Stimulated activated CD4-positive, alpha-beta T cell treated with anti-CD3 and anti-CD28 coated beads, Interleukin-12 subunit alpha, Interleukin-12 subunit beta, amount 100 ng/mL, for 24 hours (primary cell): ENCODE data around the gene CCDC9B.
A peak's percentile ranks its signal among the peaks of the same experiment; 100 is the strongest.

ENCODE experiments used
- DNase-seq, 2 experiments: peaks; one replicate each; pipeline ENCODE4 v3.0.0-alpha.2; 2020; ENCODE audit warnings: low read depth in 2 of 2

CCDC9B gene

DNA sequence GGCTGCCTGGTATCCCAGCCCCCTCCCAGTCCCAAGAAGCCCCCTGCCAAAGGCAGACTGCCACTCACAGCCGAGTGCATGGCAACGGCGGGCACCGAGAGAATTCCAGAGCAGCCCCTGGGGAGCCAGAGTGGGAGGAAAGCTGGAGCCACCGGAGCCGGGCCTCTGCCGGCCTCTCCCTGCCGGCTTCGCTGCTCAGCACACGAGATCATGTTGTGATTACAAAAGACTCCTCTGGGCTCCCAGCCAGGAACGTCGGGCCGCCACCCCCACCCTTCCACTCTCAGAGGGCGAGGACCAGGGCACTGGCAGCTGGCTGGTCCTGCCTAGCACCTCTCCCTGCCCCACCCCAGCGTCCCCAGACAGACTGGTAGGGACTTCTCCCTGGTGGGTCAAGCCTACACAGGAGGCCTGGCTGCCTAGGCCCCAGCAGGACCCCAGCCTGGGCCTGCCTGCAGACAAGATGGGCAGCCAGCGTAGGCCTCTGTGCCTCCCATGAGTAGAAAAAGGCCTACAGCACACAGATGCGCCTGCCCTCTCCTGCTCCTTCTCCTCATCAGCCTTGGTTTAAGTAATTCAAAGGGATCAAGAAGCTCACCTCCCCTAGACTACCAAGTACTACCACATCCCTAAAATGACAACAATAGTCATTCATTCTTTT is at the start of gene CCDC9B:
Gene CCDC9B (minus strand): TSS at position 200 of the 661 bp plus-strand sequence. CDS start 120 bp downstream, at position 80.
- DNase-seq, result no peak

DNA sequence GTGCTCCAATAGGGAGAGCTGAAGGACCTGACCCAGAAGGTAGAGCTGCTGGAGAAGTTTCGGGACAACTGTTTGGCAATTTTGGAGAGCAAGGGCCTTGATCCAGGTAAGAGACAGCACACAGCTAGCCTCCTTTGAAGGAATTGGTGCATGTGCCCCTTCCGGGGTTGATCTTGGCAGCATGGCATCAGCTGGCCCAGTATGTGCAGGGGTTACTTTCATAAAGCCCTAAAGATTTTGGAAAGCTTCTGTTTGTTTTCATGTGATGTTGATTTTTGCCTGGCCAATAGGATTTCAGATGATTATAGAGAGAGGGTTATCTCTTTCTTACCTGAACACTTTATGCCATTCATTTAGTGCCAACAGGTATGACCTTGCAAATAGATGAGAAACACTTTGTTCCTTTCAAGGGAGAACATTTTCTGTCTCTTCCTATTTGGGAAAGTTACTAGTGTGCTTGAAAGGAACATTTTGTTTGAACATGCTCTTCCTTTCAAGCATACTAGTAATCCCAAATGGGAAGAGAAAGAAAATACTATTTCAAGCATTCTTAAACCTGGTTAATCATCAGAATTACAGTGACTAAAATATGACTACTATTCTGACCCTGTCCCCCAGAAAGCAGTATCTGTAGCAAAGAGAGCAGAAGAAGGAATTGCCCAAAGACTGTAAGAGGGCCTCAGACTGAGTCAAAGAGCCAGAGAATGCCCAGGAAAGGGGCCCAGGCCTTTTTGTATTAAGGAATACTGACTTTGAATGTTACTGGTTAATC is 49.3 kb upstream of the CCDC9B start:
- no peak for DNase-seq

DNA sequence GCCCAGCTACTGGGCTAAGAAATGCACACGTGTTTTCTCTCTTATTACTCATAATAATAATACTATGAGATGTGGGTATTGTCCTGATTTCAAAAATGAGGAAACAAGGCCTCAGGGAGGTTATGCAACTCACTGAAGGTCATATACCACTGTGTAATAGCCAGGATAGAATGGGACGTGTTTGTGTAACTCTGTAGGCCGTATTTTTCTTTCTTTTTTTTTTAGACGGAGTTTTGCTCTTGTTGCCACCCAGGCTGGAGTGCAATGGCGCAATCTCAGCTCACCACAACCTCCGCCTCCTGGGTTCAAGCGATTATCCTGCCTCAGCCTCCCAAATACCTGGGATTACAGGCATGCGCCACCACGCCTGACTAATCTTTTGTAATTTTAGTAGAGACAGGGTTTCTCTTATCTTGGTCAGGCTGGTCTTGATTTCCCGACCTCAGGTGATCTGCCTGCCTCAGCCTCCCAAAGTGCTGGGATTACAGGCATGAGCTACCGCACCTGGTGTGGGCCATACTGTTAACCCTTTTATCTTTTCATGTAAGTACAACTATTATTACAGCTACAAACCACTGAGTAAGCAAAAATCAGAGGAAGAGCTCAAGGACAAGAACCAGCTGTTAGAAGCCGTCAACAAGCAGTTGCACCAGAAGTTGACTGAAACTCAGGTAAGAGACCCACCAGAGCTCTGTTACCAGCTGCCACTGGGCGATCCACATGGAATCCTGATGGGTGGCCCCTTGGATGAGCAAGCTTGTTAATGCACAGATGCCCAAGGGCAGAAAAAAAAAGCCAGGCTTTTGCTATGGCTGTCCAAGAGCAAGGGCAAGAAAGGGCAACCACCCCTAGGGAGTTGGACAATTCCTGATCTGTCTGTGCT is 48.4 kb upstream of the CCDC9B start:
- DNase-seq, result no peak

DNA sequence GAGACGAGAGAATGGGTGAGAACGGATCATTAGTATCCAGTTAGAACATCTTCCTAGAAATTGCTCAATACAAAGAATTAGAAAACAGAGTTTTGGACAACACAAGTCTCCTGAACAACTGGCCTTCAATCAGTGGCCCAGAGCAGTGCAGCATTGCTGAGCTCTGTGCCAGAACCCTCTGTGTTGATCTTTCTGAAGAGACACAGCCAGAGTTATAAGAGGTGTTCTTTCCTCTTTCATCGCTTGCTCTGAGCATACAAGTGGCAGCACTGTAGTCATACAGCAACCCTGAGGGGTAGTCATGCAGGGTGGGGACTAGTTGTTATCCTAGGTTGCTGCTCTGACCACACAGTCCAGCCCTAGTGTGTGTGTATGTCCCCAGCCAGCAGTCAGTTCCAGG is 45.7 kb upstream of the CCDC9B start:
- no peak for DNase-seq

DNA sequence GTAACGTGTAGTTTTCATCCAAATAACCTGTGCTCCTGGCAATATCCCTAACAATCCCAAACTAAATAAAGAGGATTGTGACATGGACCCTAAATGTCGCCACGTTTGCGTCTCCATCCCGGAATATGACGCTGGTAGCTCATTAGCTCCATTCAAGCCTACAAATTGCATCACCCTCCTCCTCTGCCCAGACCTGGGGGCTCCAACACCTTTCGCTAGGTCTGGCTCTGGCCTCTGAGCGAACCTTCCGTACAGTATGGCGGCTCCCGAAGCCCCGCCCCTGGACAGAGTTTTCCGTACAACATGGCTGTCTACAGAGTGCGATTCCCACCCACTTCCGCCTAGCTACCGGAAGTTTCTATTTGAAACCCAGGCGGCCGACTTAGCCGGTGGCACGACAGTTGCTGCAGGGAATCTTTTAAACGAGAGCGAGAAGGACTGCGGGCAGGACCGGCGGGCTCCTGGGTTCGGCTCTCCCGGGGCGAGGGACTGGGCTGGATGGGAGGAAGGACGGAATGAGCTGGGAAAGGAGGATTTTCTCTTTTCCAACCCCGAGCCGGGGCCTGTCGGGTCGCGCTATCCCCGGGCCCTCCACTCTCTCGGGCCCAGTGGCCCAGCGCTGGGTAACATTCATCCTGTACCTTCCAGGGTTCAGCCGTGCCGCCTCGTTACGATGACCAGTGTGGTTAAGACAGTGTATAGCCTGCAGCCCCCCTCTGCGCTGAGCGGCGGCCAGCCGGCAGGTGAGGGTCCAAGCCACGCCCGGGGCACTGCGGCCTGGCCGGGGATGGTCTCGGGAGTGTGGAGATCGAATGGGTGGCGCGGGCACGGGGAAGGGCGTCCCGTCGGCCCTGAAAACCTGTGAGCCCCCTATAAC is 42.1 kb upstream of the CCDC9B start, which contains the start of gene KNSTRN:
Gene KNSTRN (plus strand): TSS at position 142 of the 877 bp plus-strand sequence. CDS start 115 bp downstream, at position 257.
- DNase-seq, result peak; percentile 88 to 94

DNA sequence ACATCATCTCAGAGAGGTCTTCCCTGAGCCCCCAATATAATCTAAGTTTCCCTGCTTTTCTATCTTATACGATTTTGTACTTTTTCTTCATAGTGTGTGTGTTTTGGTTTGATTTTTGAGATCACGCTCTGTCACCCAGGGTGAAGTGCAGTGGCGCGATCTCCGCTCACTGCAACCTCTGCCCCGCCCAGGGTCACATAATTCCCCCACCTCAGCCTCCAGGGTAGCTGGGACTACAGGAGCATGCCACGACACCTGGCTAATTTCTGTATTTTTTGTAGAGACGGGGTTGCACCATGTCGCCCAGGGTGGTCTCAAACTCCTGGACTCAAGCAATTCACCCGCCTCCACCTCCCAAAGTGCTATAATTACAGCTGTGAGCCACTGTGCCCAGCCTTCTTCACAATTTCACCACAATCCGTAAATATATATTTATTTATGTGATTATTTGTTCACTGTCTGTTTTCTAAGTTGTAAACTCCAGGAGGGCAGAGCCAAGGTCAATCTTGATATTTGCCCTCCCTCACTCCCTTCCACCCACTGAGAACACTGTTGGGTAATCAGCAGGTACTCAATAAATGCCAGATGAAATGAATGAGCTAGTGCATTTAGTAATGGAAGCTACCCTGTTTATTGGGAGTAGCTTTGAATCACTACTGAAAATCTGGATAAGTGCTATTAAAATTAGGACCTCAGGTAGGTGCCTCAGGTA is 41.2 kb upstream of the CCDC9B start:
- no peak for DNase-seq

DNA sequence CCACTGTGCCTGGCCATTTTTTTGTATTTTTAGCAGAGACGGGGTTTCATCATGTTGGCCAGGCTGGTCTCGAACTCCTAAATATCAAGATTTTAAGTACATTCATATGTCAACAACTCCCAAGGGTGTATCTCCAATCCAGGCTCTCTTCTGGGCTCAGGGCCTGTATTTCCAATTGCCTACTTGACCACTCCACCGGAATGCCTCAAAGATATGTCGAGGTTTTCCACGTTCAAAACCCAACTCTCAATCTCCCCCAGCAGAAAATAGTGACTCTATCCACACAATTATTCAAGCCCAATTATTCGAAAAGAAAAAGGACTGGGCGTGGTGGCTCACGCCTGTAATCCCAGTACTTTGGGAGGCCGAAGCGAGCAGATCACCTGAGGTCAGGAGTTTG is 39.9 kb upstream of the CCDC9B start:
- no peak for DNase-seq

DNA sequence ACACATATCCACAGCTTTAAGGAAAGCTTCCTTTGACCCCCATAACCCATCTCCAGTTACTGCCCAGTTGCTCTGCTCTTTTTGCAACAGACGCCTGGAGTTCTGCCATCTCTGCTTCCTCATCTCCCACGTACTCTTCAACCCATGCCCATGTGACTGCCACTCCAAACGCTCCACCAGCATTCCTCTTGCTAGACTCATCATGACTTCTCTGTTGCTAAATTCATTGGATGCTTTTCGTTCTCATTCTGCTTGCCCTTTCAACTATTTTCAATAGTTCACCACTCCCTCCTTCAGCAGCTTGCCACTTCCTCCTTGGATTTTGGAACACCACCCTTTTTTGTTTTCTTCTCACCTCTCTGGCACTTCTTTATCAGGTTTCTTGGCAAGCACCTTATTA is 39.1 kb upstream of the CCDC9B start:
- DNase-seq, result no peak

DNA sequence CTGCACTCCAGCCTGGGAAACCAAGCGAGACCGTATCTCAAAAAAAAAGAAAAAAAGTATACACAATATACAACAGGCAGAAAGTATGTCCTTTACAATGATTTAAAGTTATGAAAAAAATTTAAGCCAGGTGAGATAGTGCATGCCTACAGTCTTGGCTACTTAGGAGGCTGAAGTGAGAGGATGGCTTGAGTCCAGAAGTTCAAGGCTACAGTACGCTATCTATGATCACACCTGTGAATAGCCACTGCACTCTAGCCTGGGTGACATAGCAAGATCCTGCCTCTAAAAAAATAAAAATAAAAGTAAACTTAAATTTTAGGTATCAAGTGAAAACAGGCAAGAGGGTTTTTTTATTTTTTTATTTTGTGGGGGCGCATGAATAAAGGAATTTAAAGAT is 38.6 kb upstream of the CCDC9B start:
- no peak for DNase-seq

DNA sequence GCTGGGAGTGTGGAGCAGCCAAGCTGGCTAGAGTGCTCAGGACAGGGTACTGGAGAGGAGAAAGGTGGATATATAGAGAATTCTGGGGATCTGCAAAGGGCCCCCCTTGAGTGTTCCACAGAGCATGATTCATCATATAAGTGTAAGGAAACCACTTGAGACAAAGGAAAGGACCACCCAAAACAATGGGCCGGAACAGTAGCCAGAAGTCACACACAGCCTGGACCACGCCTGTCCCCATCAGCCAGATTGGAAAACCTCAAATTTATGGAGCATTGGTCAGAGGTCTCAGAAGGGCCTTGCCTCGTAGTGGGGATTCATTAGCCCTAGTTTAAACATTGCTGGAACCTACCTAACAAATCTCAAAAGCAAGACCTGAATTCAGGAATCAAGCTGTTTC is 36.9 kb upstream of the CCDC9B start:
- no peak for DNase-seq

DNA sequence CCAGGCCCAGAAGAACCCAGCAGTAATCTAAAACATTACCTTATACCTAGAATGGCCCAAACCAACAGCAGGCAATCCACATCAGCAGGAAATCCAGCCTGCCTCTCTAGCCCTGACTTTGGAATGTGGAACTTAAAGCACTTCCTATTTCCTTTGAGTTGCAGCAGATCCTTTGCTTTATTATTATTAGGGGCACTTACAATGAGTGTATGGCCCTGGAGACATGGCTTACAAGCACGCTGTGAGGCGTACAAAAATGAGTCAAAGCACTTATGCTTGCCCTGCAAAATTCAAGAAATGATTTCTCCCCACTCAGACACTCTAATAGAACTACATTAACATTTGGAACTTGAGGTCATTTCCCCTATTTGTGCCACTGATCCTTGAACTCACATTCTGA is 32.2 kb upstream of the CCDC9B start:
- DNase-seq, result no peak

DNA sequence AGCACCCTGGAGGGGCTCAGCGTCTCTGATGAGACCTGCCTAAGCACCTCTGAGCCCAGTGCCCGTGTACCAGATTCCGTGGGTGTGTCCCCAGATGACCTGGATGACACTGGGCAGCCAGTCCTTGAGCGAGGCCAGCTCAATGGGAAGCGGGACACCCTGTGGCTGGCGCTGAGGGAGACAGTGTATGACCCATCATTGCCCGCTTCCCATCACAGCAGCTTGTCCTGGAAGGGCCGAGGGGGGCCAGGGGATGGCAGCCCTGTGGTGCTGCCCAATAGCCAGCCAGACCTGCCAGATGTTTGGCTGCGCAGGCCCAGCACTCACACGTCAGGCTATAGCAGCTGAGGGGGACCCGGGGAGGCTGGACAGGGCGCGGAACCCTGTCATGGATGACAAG is 29.2 kb upstream of the CCDC9B start:
- no peak for DNase-seq

DNA sequence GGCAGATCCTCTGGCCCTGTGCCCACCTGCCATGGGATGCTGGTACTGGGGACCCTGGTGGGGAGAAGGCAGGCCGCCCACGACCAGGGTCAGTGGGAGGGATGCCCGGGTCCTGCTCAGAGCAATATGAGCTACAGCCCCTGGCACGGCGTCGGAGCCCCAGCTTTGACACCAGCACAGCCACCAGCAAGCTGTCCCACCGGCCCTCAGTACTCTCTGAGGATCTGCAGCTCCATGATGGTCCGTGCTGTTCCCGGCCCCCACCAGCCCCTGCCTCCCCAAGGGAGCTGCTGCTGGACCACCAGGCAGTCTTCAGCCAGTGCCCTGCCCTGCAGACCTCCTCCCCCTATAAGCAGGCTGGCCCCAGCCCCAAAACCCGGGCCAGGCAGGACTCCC is 28.7 kb upstream of the CCDC9B start:
- no peak for DNase-seq

DNA sequence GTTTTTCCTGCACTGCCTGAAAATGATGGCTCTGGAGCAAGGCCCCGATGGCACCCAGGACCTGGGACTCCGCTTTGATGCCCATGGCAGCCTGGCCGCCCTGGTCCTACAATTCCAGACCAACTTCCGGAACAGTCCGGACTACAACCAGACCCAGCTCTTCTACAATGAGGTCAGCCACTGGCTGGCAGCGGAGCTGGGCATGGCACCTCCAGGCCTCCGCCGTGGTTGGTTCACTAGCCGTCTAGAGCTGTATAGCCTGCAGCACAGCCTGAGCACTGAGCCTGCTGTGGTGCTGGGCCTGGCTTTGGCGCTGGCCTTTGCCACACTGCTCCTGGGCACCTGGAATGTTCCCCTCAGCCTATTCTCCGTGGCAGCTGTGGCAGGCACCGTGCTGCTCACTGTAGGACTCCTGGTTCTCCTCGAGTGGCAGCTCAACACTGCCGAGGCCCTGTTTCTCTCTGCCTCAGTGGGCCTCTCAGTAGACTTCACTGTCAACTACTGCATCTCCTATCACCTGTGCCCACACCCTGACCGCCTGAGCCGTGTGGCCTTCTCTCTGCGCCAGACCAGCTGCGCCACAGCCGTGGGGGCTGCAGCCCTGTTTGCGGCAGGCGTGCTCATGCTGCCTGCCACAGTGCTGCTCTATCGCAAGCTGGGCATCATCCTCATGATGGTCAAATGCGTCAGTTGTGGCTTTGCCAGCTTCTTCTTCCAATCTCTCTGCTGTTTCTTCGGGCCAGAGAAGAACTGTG is 28.2 kb upstream of the CCDC9B start:
- DNase-seq, result no peak

DNA sequence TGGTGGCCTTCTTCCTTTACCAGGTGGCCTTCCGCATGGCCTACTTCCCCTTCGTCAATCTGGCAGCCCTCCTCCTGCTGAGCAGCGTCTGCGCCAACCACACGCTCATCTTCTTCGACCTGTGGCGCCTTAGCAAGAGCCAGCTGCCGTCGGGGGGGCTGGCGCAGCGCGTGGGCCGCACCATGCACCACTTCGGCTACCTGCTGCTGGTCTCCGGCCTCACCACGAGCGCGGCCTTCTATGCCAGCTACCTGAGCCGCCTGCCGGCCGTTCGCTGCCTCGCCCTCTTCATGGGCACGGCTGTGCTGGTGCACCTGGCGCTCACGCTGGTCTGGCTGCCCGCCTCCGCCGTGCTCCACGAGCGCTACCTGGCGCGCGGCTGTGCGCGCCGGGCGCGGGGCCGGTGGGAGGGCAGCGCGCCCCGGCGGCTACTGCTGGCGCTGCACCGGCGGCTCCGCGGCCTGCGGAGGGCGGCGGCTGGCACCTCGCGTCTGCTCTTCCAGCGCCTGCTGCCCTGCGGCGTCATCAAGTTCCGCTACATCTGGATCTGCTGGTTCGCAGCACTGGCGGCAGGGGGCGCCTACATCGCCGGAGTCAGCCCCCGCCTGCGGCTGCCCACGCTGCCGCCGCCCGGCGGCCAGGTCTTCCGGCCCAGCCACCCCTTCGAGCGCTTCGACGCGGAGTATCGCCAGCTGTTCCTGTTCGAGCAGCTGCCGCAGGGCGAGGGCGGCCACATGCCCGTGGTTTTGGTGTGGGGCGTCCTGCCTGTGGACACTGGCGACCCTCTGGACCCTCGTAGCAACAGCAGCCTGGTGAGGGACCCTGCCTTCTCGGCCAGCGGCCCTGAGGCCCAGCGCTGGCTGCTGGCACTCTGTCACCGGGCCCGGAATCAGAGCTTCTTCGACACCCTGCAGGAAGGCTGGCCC is 27.2 kb upstream of the CCDC9B start:
- DNase-seq, result peak; percentile 63 to 80

DNA sequence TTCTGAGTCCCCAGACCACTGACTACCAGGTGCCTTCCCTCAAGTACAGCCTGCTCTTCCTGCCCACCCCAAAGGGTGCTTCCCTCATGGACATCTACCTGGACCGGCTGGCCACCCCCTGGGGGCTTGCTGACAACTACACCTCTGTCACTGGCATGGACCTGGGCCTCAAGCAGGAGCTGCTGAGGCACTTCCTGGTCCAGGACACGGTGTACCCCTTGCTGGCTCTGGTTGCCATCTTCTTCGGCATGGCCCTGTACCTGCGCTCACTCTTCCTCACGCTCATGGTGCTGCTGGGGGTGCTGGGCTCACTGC is 26.6 kb upstream of the CCDC9B start:
- DNase-seq, result no peak

DNA sequence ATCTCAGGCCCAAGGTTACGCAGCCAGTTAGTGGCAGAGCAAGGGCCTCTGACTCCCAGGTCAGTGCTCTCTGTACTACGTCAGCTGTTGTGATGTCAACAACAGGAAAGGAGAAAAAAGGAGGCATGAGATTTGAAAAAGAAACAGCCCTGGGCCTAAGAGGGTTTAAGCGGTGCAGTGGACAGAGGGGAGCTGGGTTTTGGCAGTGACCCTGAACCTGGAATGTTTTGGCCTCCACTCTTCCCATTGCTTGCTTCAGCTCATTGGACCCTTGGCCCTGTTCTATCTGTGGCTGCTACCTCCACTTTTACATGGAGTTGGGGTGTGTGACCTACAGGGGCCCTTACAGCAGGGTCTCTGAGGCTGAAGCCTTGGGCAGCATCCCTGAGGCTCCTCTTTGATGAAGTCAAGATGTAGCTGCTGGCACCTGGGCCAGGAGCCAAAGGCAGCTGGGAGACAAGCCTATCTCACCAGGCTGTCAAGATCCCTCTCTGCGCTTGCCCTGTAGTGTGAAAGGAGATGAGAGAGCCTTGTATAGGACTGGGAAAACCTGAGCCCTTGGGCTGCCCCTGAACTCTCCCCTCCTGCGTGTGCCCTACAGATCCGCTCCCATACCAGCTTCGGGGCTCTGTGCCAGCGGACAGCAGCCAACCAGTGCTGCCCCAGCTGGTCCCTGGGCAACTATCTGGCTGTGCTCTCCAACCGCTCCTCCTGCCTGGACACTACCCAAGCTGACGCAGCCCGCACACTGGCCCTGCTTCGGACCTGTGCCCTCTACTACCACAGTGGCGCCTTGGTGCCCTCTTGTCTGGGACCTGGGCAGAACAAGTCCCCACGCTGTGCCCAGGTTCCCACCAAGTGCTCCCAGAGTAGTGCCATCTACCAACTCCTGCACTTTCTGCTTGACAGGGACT is 26.0 kb upstream of the CCDC9B start:
- DNase-seq, result no peak
